IMR-90 (cell line): ENCODE data around the gene EGFL8. TPM values are rescaled to one million over a fixed set of nuclear protein-coding genes. Genes with fewer than 3 reads are reported as not detected.

Experiments
- ATAC-seq: fragments of 200-7000 bp; cut with Tn5 transposase; 2 replicates; pipeline ENCODE4 v1.9.1; 2020; ENCODE audit warnings: low read depth, mild to moderate bottlenecking, moderate library complexity
- BruUV-seq: library from RNA; stranded (reverse); fragments of 400-500 nt; replicated peaks from 2 replicates; lab custom pipeline; 2021; lab: Mats Ljungman, UMichigan
- CTCF ChIA-PET: fragments of 300-600 bp; formaldehyde crosslinking; extraction: SDS; loops from one replicate; lab custom pipeline; 2021; ENCODE audit warnings: antibody characterized with exemption; lab: Yijun Ruan, JAX
- POLR2A ChIA-PET: fragments of 300-600 bp; sonication (Branson Sonifier 250); formaldehyde crosslinking; loops from one replicate; lab custom pipeline; 2022; ENCODE audit warnings: antibody characterized with exemption; ENCODE audit not compliant: unreplicated experiment; lab: Charles Lee
- DNase-seq: peaks from one replicate; pipeline ENCODE4 v3.0.0; 2013
- H2AFZ ChIP-seq: replicated peaks from 2 replicates; pipeline ENCODE3; 2013; ENCODE audit warnings: low read length, mild to moderate bottlenecking; ENCODE audit not compliant: poor library complexity
- H2AK5ac ChIP-seq: 2 replicates; pipeline ENCODE4 v1.6.1; 2013; ENCODE audit warnings: low read depth, low read length, inconsistent platforms
- H2AK9ac ChIP-seq: replicated peaks from 2 replicates; pipeline ENCODE3; 2013; ENCODE audit warnings: mild to moderate bottlenecking, low read depth, low read length, moderate library complexity; ENCODE audit not compliant: poor library complexity
- H2BK120ac ChIP-seq: 2 replicates; pipeline ENCODE4 v1.6.1; 2013; ENCODE audit warnings: low read depth, low read length, inconsistent platforms
- H2BK15ac ChIP-seq: 3 replicates; pipeline ENCODE4 v1.6.1; 2013; ENCODE audit warnings: low read depth, low read length, inconsistent platforms
- H2BK20ac ChIP-seq: 2 replicates; pipeline ENCODE4 v1.6.1; 2013; ENCODE audit warnings: low read depth, mild to moderate bottlenecking, inconsistent platforms, low read length, moderate library complexity
- H2BK5ac ChIP-seq: 2 replicates; pipeline ENCODE4 v1.6.1; 2013; ENCODE audit warnings: mild to moderate bottlenecking, low read depth, low read length, inconsistent platforms; ENCODE audit not compliant: poor library complexity, severe bottlenecking
- H3K14ac ChIP-seq: replicated peaks from 2 replicates; pipeline ENCODE4 v1.6.1; 2013; ENCODE audit warnings: low read depth, low read length, inconsistent platforms
- H3K18ac ChIP-seq: 2 replicates; pipeline ENCODE4 v1.6.1; 2013; ENCODE audit warnings: low read depth, low read length, control low read depth
- H3K23ac ChIP-seq: 2 replicates; pipeline ENCODE4 v1.6.1; 2013; ENCODE audit warnings: low read depth, low read length, inconsistent platforms
- H3K27ac ChIP-seq: 2 replicates; pipeline ENCODE4 v1.5.1; 2013; ENCODE audit warnings: mild to moderate bottlenecking, control low read depth, low read length; ENCODE audit not compliant: insufficient read depth
- H3K27me3 ChIP-seq: 2 replicates; pipeline ENCODE4 v1.6.1; 2013; ENCODE audit warnings: low read length; ENCODE audit not compliant: control insufficient read depth, insufficient read depth
- H3K36me3 ChIP-seq: 2 replicates; pipeline ENCODE4 v1.6.1; 2013; ENCODE audit warnings: low read length, mixed read lengths; ENCODE audit not compliant: control insufficient read depth, insufficient read depth
- H3K4ac ChIP-seq: 2 replicates; pipeline ENCODE4 v1.6.1; 2013; ENCODE audit warnings: low read depth, low read length, inconsistent platforms
- H3K4me1 ChIP-seq: 2 replicates; pipeline ENCODE4 v1.6.1; 2013; ENCODE audit warnings: low read length, mixed read lengths; ENCODE audit not compliant: control insufficient read depth, insufficient read depth
- H3K4me2 ChIP-seq: 2 replicates; pipeline ENCODE4 v1.6.1; 2013; ENCODE audit warnings: low read depth, mild to moderate bottlenecking, control low read depth, low read length, moderate library complexity
- H3K4me3 ChIP-seq: 2 replicates; pipeline ENCODE4 v1.5.1; 2013; ENCODE audit warnings: low read depth, mild to moderate bottlenecking, control low read depth, low read length, moderate library complexity; ENCODE audit not compliant: insufficient read depth
- H3K56ac ChIP-seq: 2 replicates; pipeline ENCODE4 v1.6.1; 2013; ENCODE audit warnings: low read length, inconsistent platforms; ENCODE audit not compliant: insufficient read depth; ENCODE audit errors: extremely low read depth
- H3K79me1 ChIP-seq, 2 experiments: 2 replicates each; pipeline ENCODE4 v1.6.1; 2013; ENCODE audit warnings: low read length in 2 of 2, inconsistent platforms in 1 of 2, low read depth in 1 of 2
- H3K9ac ChIP-seq: 2 replicates; pipeline ENCODE4 v1.6.1; 2013; ENCODE audit warnings: low read depth, low read length, control low read depth
- H3K9me1 ChIP-seq: 2 replicates; pipeline ENCODE4 v1.6.1; 2013; ENCODE audit warnings: low read length, inconsistent platforms; ENCODE audit not compliant: insufficient read depth
- H3K9me3 ChIP-seq: 2 replicates; pipeline ENCODE4 v1.6.1; 2013; ENCODE audit warnings: low read length; ENCODE audit not compliant: control insufficient read depth, insufficient read depth
- H4K20me1 ChIP-seq: 2 replicates; pipeline ENCODE4 v1.6.1; 2013; ENCODE audit warnings: low read length, inconsistent platforms; ENCODE audit not compliant: insufficient read depth
- H4K5ac ChIP-seq: 2 replicates; pipeline ENCODE4 v1.6.1; 2013; ENCODE audit warnings: mild to moderate bottlenecking, low read depth, low read length, control low read depth
- H4K8ac ChIP-seq, 2 experiments: 2 replicates each; pipeline ENCODE4 v1.6.1; 2013; ENCODE audit warnings: low read depth in 2 of 2, low read length in 2 of 2, control low read depth in 1 of 2, inconsistent platforms in 1 of 2
- H4K91ac ChIP-seq: 2 replicates; pipeline ENCODE4 v1.6.1; 2013; ENCODE audit warnings: low read depth, low read length, inconsistent platforms; ENCODE audit not compliant: insufficient read depth
- BHLHE40 ChIP-seq: fragments of 150-350 bp; IDR thresholded peaks from 2 replicates; pipeline ENCODE4 v1.6.1; 2016; ENCODE audit warnings: mild to moderate bottlenecking, low read depth, low read length
- CEBPB ChIP-seq: IDR thresholded peaks from 2 replicates; pipeline ENCODE4 v1.6.1; 2012; ENCODE audit warnings: low read depth, low read length, improper control_type of control experiment
- CHD1 ChIP-seq: IDR thresholded peaks from 2 replicates; pipeline ENCODE4 v1.6.1; 2012; ENCODE audit warnings: low read depth, low read length, improper control_type of control experiment
- CTCF ChIP-seq: conservative IDR thresholded peaks from 2 replicates; pipeline ENCODE4 v1.5.1; 2012; ENCODE audit warnings: mild to moderate bottlenecking, low read depth, low read length, improper control_type of control experiment
- FOS ChIP-seq: fragments of 150-350 bp; IDR thresholded peaks from 2 replicates; pipeline ENCODE4 v1.6.1; 2016; ENCODE audit warnings: low read depth, low read length
- MAFK ChIP-seq: IDR thresholded peaks from 2 replicates; pipeline ENCODE4 v1.6.1; 2012; ENCODE audit warnings: low read depth, low read length, improper control_type of control experiment
- MAZ ChIP-seq: IDR thresholded peaks from 2 replicates; pipeline ENCODE4 v1.6.1; 2012; ENCODE audit warnings: low read depth, mild to moderate bottlenecking, low read length, improper control_type of control experiment, moderate library complexity, borderline replicate concordance
- MXI1 ChIP-seq: IDR thresholded peaks from 2 replicates; pipeline ENCODE4 v1.6.1; 2012; ENCODE audit warnings: low read depth, mild to moderate bottlenecking, low read length, moderate library complexity, borderline replicate concordance
- NFE2L2 ChIP-seq: fragments of 150-350 bp; IDR thresholded peaks from 2 replicates; pipeline ENCODE4 v1.6.1; 2016; ENCODE audit warnings: low read depth, mild to moderate bottlenecking, low read length
- POLR2A ChIP-seq: IDR thresholded peaks from 2 replicates; pipeline ENCODE4 v1.6.1; 2012; ENCODE audit warnings: mild to moderate bottlenecking, low read depth, low read length
- RAD21 ChIP-seq: IDR thresholded peaks from 2 replicates; pipeline ENCODE4 v1.6.1; 2012; ENCODE audit warnings: low read length, improper control_type of control experiment
- RCOR1 ChIP-seq: IDR thresholded peaks from 2 replicates; pipeline ENCODE4 v1.6.1; 2012; ENCODE audit warnings: mild to moderate bottlenecking, low read length, improper control_type of control experiment; ENCODE audit not compliant: insufficient replicate concordance
- RFX5 ChIP-seq: IDR thresholded peaks from 2 replicates; pipeline ENCODE4 v1.8.0; 2012; ENCODE audit warnings: low read depth, mild to moderate bottlenecking, low read length, moderate library complexity
- SMC3 ChIP-seq: fragments of 150-350 bp; IDR thresholded peaks from 2 replicates; pipeline ENCODE4 v1.6.1; 2016; ENCODE audit warnings: low read depth, mild to moderate bottlenecking, antibody characterized with exemption, low read length, moderate library complexity
- USF2 ChIP-seq: fragments of 150-350 bp; IDR thresholded peaks from 2 replicates; pipeline ENCODE4 v1.6.1; 2017; ENCODE audit warnings: mild to moderate bottlenecking, antibody characterized with exemption, low read length, low read depth
- WGBS, 2 experiments: methylation state at CpG; one replicate each; pipeline versions ENCODE4 v1.1.5 to v1.1.7; 2013; ENCODE audit warnings: missing lambda C conversion rate in 2 of 2; ENCODE audit not compliant: insufficient read length in 1 of 2; ENCODE audit errors: extremely low coverage in 2 of 2; 5-methylcytosine and 5-hydroxymethylcytosine counted together
- dilution Hi-C: fragments of 300-500 bp; cut with HindIII; formaldehyde crosslinking; loops from one replicate; pipeline ENCODE4 v1.14.3; 2018; ENCODE audit warnings: low sequenced_read_pairs; ENCODE audit not compliant: unreplicated experiment
- in situ Hi-C: fragments of 300-500 bp; cut with MboI; formaldehyde crosslinking; loops from 3 replicates; pipeline ENCODE4 v1.14.3; 2019; ENCODE audit warnings: low sequenced_read_pairs, inconsistent platforms, mixed read lengths
- intact Hi-C: fragments of 100-400 bp; cut with micrococcal nuclease; formaldehyde crosslinking; loops from 2 replicates; pipeline ENCODE4 v1.10.0; 2022
- polyA plus RNA-seq, 3 experiments: library from polyadenylated mRNA; depleted of rRNA; stranded (reverse); fragments of >200 nt; gene quantifications; 2 replicates each; pipeline ENCODE4 v1.2.3, GENCODE V29; 2012; ENCODE audit warnings: low replicate concordance in 1 of 3
- total RNA-seq: library from RNA; depleted of rRNA; stranded (reverse); fragments of >200 nt; gene quantifications from 2 replicates; pipeline ENCODE4 v1.2.3, GENCODE V29; 2012

The EGFL8 gene
- total and polyA plus RNA-seq, 2 of the 4 experiments (the other 2 are of a cell fraction), result 0.18 to 4.7 TPM

DNA sequence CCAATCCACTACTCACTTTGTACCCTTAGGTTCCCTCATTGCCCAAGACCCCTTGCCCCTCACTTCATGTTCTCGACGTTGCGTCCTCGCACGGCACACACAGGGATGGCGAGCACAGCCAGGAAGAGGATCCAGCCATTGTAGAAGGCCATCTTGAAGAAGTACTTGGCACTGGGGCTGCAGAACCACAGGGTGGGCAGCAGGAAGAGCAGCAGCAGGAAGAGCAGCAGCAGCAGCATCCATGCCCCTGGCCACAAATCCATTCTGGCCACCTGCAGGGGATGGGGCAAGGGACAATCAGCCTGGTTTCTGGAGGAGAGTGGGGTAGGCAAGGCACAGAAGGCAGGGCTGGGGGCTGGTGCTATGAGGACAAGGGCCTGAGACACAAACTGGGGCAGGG is 6.8 kb downstream of the EGFL8 start:
- no peaks in the 10 kb centered on the region for H4K20me1 ChIP-seq
- H4K5ac ChIP-seq, result no peak overlapping the region
- no peak overlapping the region for H3K4me2 ChIP-seq
- 100% methylated on average over 3 of the region's 6 CpGs; no CpG with 5 or more reads in 1 of the 2 experiments for WGBS, 2 experiments
- H4K91ac ChIP-seq, result no peak overlapping the region
- ChIA-PET POLR2A (no interaction called here), CTCF (no interaction called here)
- peaks cover 46% of the 10 kb centered on the region for H3K36me3 ChIP-seq
- peaks cover 4% of the 10 kb centered on the region for H3K4me1 ChIP-seq
- H3K56ac ChIP-seq, result no peak overlapping the region
- DNase-seq, result no peak
- no peak overlapping the region for H3K4me3 ChIP-seq
- no peak overlapping the region for H3K14ac ChIP-seq
- no peak overlapping the region for H3K9ac ChIP-seq
- no peak overlapping the region for H2BK20ac ChIP-seq
- H2BK120ac ChIP-seq, result no peak overlapping the region
- no peak overlapping the region for H3K18ac ChIP-seq
- TF ChIP-seq MXI1 (no peak), USF2 (no peak), CHD1 (no peak), POLR2A (no peak), MAZ (no peak), SMC3 (no peak), BHLHE40 (no peak), CEBPB (no peak), NFE2L2 (no peak), FOS (no peak), RAD21 (no peak), MAFK (no peak), RFX5 (no peak), RCOR1 (no peak), CTCF (no peak)
- H4K8ac ChIP-seq, result no peak overlapping the region
- no peak overlapping the region for H2AK9ac ChIP-seq
- H3K4ac ChIP-seq, result no peak overlapping the region
- dilution Hi-C loops (no loop called here), intact Hi-C loops (no loop called here), in situ Hi-C loops (loop anchor here (10.0 kb wide), 1 partner anchor 196 kb away; the partner anchor contains the start of gene DXO)
- no peak overlapping the region for H2BK15ac ChIP-seq
- no peak overlapping the region for H3K27ac ChIP-seq
- no peaks in the 10 kb centered on the region for H3K27me3 ChIP-seq
- no peak overlapping the region for H2BK5ac ChIP-seq
- H3K9me1 ChIP-seq, result peaks cover 31% of the 10 kb centered on the region
- no peak overlapping the region for H3K23ac ChIP-seq
- BruUV-seq, result no TSS peak
- no peaks in the 10 kb centered on the region for H3K9me3 ChIP-seq
- peaks cover 28 to 57% of the 10 kb centered on the region in 2 experiments; a peak in 3 of 4 replicates for H3K79me1 ChIP-seq
- no peak overlapping the region for H2AK5ac ChIP-seq
- ATAC-seq, result no peak
- H2AFZ ChIP-seq, result no peak overlapping the region
